GM18526 (cell line): ENCODE results near the gene DNAJC11.

Experiments used
- POLR2A ChIP-seq: IDR thresholded peaks from 3 replicates; pipeline ENCODE4 v1.6.1; 2011; ENCODE audit not compliant: insufficient read length; ENCODE audit errors: extremely low read depth

The DNAJC11 gene

DNA sequence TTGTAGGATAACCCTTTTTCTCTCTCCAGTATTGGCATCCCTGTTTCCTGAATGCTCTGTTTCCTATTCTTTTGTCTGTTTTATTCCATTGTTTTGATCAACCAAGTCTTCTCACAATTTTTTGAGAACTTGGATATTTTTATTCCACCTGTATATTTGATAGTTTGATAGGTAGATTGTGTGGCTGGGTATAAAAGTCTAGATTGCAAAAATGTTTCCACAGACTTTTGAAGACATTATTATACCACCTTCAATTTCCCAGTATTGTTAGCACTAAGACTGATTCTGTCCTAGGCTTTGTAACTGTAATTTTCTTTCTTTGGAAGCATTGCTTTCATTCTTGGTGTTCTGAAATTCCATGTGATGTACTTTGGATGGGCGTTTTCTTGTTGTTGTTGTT is 9.6 kb upstream of the DNAJC11 start:
- TF ChIP-seq POLR2A = no peak

DNA sequence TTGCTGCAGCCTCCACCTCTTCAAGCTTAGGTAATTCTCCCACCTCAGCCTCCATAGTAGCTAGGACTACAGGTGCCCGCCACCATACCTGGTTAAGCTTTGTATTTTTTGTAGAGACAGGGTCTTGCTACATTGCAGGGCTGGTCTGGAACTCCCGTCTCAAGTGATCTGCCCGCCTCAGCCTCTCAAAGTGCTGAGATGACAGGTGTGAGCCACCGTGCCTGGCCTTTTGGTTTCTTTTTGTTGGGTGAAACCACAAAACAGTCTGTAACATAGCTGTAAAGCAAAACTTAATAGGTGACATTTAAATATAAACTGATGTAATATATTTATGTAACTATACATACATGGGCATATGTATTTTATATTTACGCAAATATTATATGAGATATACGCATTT is 3.1 kb upstream of the DNAJC11 start:
- no peak for TF ChIP-seq POLR2A

DNA sequence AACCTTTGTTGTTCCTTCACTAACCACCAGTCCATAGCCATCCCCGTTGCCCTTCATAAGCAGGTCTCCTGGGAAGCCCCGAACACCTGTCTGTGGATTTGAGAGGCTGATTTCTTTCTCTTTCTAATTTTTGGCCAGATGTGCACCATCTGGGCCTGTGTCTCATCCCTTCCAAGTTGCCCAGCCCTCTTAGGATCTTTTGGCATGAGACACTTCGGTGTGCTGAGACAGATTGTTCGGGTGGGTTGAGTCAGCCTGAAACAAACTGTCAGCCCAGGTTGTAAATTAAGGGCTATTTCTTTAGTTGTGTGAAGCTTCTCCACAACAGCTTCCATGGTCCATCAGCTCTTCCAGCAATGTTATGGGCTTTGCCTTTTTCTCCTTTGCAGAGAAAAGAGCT is 1.4 kb upstream of the DNAJC11 start:
- TF ChIP-seq POLR2A = no peak

DNA sequence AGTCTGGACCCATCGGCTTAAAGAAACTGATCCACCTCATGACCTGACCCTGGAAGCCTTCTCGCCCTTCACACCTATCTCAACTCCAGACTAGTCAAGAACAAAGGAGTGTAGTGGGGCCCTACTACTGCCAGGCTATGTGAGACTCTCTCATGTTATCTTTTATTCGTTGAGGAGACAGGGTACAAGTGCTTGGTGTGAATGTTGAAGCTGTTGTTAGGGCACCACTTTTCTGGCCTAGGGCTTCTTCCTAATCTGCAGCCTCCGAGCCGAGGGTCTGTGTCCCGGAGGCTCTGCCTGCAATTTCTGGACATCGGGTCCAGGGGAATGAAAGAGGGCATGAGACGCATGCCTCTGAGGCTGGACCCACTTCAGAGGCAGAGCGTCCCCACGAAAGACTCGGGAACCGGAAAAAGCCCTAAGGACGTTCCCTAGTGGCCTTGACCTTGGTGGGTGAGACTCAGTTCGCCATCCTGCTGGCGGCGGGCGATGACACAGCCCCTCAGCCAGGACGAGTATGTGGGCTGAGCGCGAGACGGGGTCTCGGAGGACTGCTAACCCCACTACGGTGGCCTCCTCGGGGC is 671 bp downstream of the DNAJC11 start:
- TF ChIP-seq POLR2A = no peak

DNA sequence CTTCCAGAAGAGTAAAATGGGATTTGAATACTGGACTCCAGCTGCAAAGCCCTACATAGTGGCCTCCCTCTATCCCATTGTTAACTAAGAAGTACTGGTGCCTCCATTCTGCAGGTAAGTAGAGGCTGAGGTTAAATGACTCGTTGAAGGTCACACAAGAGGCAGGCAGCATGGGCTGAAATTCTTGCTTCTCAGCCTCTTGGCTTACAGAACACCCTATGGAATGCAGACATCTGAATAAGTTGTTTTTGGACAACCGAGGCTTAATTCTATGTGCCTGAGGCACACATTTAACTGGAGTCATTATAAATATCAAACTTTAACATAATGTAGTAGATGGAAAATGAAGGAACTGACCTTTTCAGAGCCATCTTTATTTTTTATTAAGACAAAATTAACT is 5.7 kb downstream of the DNAJC11 start:
- TF ChIP-seq POLR2A = no peak

DNA sequence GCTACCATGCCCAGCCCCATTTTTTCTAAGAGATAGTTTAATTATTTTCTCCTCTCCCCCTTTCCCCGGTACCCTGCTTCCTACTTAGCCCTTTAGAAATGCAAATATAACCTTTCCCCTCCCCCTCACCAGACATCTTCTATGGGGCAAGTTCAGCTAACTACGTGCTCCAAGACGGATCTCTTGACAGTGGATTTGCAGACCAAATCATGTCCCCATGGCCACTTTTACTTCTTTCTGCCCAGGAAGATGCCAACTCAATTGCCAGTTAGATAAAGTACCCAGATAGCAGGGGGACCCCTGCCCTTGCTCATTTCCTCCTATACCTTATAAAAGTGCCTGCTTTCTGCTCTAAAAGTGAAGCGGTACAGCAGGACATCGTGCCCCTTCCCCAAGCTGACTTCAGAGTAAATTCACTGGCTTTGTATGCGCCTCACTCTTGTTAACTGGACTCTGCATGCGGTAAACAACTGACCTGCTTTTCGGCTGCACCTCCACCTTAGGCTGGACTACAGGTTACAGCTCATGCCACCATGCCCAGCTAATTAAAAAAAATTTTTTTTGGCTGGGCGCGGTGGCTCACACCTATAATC is 7.4 kb downstream of the DNAJC11 start:
- TF ChIP-seq POLR2A = no peak

DNA sequence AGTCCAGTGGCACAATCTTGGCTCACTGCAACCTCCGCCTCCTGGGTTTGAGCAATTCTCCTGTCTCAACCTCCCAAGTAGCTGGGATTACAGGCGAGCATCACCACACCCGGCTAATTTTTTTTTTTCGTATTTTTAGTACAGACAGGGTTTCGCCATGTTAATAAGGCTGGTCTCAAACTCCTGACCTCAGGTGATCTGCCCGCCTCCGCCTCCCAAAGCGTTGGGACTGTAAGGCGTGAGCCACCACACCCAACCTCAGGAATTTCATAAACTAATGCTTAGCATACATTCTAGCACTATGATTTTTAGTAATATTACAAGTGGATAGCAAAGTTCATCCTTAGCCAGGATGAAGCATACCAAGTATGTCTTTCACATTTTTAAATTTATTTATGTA is 8.7 kb downstream of the DNAJC11 start:
- no peak for TF ChIP-seq POLR2A

DNA sequence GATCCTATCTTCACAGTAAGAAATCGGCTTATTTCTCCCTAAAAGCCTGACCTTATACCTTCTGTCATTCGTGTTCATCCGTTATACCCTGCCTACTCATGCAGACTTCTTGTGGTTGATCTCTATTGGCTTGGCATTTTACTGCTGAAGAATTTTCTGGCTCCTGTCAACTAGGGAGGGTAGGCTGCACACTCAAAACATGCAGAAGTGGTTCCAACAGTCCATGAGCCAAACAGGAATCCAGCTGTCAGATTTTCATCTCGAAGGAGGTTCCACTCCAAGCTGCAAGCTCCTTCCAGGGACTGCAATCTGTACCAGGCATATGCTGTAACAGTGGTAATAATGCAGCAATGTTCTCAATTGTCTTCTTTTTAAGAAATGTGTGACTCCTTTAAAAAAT is 10.1 kb downstream of the DNAJC11 start:
- TF ChIP-seq POLR2A = no peak

DNA sequence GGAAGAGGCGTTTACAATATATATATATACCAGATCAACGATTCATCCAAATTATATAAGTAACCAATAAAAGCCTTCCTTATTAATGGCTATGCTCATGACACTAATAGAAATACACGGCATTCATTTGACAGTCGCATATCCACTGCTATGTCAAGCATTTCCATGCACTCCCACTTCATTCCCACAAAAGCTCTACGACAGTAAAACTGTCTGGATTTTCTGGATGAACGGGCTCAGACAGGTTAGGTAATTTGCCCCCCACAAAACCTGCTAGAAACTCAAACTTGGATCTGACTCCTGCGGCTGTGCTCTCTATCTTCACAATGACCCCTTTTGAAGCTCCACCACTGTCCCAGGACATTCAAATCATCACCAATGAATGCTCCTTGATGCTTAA is 11.4 kb downstream of the DNAJC11 start:
- TF ChIP-seq POLR2A = no peak

DNA sequence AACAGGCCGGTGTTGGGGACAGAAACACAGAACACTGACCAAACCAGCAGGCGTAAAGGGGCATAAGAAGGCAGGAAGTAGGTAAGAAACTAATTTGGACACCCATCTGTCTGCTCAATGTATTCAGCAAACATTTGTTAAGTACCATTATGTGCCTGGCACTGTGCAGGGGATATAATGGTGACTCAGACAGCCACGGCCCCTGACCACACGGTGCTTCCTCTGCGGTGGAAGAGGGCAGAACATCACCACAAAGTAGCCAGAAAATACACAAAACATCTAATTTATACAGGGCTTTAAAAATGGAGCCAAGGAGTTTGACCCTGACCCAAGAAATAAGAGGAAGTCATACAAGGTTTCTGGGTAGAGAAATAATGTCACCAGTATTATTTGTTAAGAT is 12.9 kb downstream of the DNAJC11 start:
- no peak for TF ChIP-seq POLR2A

DNA sequence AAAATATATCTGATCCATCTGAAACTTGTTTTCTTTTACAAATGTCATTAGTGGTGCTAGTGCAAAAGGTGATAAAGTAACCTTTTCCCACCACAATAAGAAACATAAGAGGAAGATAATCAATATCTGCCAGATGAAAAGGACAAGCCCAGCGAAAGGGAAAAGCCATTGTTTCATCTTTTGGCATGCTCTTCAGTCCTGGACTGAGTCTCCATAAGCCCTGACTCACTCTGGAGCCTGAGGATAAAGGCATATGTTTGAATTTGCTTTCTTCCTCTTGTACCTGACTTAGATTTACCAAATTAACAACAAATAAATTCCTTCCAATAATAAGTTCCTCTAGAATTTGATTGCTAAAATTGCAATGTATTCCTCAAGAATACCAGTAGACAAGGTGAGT is 13.6 kb downstream of the DNAJC11 start:
- TF ChIP-seq POLR2A = no peak

DNA sequence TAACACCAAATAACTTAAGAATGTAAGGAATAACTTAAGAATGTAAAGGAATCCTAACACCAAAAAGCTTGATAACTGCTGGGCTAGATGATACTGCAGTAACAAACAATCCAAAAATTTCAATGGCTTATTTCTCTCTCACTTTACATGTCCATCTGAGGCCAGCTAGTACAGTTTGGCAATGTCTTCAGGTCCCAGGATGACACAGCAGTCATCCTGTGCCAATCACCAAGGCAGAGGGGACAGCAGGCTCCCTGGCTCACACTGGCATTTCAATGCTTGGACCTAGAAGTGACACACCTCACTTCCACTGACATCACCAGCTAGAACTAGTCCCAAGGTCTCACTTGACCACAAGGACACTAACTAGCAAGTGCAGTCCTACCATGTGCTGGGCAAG is 15.3 kb downstream of the DNAJC11 start:
- no peak for TF ChIP-seq POLR2A

DNA sequence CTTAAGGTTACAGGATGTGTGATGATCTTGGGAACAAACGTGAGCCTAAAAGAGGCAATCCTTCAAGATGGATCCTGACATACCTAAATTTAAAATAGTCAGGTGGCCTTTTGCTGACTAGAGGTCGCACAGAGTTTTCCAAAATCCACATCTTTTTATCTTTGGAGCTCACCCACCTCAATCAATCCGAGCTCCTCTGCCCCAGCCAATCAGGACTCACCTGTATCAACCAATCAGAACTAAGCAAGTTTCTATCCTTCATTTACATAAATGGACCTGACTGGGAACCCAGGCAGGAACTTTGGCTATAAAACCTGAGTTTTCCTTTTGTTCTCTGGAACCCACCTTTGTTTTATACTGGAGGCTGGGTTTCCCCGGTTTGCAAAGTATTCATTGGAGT is 16.2 kb downstream of the DNAJC11 start:
- no peak for TF ChIP-seq POLR2A

DNA sequence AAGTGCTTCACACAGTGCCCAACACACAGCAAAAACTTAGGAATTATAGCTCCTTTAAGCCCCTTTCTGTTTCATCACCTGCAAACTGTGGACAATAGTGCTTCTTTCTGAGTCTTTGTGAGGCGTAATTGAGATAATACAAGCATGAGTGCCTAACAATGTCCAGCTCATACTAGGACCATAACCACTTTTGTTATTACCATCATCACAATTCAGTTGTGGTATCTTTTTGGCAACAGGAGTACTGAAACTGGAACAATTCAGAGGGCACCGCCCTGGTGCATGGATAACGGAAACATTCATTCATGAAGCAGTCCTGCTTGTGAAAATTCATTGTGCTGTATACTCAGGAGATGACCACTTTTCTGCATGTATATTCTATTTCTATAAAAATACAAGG is 18.2 kb downstream of the DNAJC11 start:
- no peak for TF ChIP-seq POLR2A

DNA sequence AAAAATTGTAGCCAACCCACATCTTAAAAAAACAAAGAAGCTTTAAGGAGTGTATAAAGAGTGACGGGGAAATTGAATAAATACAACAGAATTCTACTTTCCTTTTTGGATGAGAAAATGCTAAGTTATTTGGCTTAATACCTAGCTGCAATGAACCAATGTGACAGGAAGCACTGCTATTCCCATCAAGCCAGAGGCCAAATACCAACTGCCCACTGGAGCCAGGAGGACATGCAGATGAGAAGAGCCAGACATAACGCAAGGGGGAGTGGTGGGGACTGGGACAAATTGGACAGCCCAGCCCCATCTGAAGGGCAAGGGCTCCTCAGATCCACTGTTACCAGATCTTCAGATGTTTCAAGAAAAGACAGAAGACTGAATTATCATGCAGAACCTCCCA is 25.7 kb downstream of the DNAJC11 start:
- TF ChIP-seq POLR2A = no peak

DNA sequence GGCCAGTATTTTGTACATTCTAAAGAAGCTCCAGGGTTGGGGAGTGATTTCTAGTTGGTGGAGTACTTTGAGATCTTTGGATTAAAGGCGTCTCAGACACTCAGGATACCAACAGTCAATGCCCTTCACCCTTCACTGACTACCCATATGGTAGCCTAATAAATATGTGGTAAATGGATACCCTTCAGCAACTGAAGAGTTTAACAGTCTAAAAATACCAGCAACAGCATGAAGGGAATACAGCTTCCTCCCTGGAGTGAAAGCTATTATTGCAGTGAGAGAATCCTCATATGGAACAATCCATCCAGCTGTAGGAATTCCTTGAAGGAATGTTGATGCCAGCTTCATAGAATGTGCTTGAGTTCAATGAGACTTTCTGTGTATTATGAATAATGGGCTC is 26.8 kb downstream of the DNAJC11 start:
- TF ChIP-seq POLR2A = no peak

DNA sequence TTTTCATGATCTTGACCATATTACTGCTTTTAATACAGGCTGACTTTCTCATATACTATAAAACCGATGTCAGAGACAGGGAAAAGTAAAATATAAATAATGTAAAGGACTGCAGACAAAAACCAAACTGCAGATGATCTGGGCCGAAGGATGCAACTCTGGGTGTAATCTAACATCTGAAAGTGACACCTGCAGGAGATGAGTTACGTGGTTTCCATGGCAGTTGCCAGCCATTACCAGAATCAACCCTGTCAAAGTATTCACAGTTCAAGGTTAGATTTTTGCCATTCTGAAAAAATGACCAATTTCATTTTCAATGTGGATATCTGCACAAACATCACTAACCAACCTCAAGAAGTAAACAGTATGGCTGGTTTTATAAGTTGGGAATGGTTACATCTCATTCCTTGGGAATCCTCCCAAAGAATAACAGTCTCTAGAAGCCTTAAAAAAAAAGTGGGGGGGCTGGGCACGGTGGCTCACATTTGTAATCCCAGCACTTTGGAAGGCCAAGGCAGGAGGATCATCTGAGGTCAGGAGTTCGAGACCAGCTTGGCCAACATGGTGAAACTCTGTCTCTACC is 27.7 kb downstream of the DNAJC11 start:
- TF ChIP-seq POLR2A = no peak
